Activated CD4-positive, alpha-beta T cell treated with anti-CD3 and anti-CD28 coated beads, Interleukin-2, Interleukin-6, amounts not matched to agents 100 ng/mL and 50 ng/mL, durations not matched to agents 16 hours and 8 hours (primary cell): ENCODE measurements around the gene SMARCAD1.
"Not testable (repeated sequence)": the region's sequence is repeated elsewhere in the genome, so short reads cannot be mapped to it uniquely, and the experiment has no call there.

Source experiments
- DNase-seq: peaks from one replicate; pipeline ENCODE4 v3.0.0-alpha.2; 2020

Gene SMARCAD1

DNA sequence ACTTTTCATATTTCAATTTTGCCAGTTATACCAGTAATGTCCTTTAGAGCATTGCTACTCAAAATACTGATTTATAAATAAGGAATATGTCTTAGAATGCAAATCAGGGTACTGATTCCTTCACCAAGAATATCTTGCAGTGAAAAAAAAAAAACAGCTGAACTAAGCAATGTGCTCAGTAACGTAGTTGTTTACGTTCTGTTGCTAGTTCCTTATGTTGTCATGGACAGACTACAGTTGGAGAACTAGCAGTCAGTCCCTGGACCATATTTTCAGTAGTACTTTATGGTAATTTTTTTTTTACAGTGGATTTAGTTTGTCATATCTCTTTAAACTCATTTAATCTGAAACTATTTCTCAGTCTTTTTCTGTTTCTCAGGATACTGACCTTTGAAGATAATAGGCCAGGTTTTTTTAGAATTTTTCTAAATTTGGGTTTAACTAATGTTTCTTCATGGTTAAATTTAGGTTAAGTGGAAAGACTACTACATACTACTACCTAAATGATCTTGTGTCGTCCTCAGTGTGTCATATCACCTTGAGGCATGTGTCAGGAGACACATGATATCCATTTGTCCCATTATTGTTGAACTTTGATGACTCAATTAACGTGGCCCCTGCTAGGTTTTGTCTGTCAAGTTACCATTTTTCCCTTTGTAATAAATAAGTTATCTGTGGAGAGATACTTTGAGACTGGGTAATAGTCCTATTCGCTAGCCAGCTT is 21.0 kb downstream of the SMARCAD1 start:
- no peak for DNase-seq

DNA sequence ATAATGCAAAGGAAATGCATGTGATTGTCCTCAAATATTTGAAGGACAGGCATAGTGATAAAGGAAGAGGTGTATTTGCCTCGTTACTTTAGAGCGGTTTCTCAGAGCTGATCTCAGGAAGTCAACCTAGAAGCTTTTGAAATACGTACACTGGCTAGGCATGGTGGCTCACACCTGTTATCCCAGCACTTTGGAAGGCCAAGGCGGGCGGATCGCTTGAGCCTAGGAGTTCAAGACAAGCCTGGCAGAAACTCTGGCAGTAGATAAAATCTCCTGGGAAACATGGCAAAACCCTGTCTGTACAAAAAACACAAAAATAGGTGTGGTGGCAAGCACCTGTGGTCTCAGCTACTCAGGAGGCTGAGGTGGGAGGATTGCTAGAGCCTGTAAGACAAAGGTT is 24.9 kb downstream of the SMARCAD1 start:
- DNase-seq = no peak

DNA sequence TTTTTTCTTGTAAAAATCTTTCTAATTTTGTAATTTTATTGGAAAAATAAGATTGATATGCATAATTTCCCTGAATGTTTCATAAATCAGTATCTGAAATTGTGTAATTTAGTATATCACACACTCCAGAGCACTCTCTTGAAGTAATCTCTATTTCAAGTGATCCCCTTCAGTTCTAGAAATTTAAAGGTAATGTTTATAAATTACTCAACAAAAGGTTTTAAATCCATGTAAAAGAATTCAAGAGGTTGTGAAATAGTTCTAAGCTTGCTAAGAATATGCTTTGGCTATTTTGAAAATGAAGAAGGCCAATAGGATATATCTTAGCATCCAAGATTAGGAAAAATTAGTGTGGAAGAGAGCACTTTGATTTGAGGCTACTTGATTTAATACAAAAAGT is 28.2 kb downstream of the SMARCAD1 start:
- no peak for DNase-seq

DNA sequence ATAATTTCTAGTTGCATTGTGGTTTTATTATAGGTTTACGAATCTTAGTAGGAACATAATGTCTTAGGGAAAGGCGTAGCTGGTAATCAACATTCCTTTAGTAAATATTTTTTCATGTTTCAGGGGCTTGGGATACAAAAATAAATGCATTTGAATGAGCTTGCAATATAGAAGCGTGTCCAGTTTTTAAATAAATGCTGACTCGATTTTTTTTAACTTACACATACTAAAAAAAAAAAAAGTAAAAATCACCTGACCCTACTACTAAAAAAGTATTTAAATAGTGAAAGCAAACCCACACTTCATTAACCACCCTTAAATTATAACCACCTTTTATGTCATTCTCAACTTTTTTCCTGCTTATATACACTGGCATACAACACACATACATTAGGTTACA is 29.6 kb downstream of the SMARCAD1 start:
- no peak for DNase-seq

DNA sequence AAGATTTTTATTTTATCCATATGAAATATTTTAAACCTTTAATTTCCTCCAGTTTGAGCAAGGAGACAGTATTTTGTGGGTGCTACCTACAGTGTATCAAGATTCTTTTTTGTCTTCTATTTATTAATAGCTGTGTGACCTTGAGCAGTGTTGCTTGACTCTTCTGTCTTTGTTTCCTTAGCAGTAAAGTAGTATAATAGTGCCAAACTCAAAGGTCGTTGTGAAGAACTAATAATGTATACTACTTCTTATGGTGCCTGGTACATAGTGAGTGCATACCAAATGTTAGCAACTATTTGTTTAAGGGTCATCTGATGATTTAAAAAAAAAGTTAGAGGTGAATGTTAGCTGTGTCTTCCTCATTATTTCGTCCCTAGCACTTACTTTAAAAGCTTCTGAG is 30.5 kb downstream of the SMARCAD1 start:
- no peak for DNase-seq

DNA sequence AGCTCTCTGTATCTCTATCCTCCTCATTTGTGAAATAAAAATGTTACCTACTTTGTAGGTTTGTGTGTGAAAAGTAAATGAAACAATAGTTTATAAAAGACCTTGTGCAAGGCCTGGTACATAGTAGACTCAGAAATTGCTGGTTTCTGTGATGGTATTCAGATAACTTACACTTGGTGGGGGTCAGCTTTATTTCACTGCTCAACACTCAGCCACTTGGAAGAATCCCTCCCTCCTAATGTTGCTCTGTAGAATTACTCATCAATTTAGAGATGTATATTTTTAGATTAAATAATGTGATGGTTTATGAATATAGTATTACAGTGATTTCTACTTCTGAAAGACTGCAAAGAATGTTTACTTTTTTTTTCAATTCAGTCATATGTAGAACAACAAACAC is 32.7 kb downstream of the SMARCAD1 start:
- no peak for DNase-seq

DNA sequence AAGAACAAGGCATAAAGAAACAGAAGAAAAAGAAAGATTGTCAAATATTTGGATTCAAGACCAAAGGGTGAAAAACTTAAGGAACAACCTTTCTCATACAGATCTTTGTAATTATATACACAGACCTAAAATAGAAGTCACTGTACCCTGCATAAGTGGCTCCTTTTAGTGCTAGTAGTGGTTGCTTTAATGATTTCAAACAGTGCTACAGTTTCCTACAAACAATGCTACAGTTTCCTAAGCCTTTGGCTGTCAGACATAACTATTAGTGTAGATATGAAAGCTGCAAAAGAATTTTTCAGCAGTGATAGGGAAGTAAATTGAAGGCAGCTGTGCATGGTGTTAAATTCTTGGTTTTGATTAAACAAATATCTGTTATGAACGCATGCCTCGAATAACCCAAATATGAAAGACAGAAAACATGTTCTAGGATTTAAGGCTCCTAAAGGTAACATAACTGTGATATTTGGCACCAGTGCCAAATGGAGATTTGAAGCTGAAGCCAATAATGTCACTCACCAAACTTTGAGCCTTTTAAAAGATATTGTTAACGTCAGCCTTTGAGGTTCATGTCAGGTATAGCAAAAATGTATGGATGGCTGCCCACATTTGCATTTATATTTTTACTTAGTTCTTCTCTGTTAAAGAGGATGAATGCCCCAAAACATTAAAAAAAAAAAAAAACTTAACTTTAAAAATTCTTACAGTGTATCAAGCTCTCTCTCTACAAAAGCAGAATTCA is 36.6 kb downstream of the SMARCAD1 start:
- no peak for DNase-seq

DNA sequence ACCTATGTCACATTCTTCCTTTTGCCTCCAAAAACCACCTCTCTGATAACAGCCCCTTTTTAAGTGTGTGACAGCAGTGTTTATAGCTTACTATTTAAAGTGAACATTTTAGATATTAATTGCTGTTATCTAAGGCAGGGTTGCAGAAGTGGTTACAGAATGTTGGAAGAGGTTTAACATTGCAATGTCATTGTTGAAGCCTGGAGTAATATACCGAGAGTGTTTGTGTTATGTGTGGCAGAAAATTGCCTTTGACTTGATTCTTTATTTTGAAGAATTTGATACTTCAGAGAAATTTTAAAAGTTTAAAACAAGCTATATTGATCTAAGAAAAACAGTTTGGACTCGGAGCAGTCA is 37.1 kb downstream of the SMARCAD1 start:
- DNase-seq = no peak

DNA sequence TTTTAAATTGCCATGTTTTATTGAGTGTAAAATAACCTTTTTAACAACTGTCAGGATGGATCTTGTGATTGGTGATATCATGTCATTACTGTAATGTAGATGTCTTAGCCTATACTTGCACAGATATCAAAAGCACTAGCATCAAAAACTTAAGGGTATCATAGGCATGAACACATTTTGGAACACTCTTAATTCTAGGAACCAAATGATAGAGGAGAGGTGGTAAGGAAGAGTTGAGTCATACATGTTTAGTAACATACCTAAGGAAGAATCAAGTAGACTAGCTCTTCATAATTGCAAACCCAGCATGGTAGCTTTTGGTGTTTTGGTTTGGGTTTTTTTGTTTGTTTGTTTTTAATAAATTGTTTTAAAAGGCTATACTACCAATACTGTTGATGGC is 43.4 kb downstream of the SMARCAD1 start:
- no peak for DNase-seq

DNA sequence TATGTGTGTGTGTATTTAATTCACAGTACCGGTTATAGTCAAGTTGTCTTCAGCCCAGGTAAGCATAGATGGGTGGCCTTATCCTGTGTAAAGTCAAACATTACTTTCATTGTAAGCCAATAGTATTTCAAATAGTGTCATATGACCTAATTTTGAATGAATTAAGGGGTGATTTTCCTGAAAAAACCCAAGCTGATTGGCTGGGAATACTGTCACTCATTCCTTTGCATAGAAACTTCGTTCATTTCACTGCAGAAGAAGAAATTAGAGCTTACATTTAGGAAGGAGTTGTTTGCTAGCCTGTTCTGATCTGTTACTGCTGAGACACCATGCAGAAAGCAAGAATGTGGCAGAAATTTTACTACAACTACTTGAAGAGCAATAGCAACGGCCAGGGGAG is 45.4 kb downstream of the SMARCAD1 start:
- no peak for DNase-seq

DNA sequence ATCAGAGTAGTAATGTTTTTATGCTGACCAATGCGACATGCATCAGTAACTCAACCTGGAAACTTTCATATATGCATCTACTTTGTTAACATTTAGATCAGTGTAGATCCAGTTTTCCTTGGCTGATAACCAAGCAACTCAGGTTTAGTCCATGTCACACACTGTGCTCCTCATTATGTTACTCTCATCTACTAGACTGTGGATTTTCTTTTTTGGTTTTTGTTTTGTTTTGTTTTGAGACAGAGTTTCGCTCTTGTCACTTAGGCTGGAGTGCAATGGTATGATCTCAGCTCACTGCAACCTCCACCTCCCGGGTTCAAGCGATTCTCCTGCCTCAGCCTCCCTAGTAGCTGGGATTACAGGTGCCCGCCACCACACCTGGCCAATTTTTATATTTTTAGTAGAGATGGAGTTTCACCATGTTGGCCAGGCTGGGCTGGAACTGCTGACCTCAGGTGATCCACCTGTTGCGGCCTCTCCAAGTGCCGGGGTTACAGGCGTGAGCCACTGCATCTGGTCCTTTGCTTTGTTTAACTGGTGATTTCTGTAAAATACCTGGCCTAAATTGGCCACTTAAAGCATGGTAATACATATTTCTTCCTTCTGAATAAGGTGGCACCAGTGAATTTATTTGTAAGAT is 48.6 kb downstream of the SMARCAD1 start:
- peak; percentile 14 for DNase-seq

DNA sequence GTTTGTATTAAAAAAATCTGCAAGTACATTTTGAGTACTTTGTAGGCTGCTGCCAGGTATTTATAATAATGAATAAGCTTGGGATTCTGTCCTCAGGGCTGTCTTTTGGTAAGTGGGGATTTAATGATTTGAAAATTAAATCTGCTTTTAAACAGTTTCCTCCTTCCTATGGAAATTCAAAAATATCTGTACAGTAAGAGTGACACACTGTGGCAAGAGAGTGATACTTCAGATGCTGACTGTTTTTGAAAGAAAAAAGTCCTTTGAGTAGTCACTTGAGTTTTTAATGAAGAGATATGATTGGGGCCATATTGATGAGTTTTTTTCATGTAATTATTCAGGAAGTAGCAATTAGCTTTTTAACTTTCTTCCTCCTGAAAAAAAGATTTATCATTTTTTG is 49.2 kb downstream of the SMARCAD1 start:
- peak; percentile 17 for DNase-seq

DNA sequence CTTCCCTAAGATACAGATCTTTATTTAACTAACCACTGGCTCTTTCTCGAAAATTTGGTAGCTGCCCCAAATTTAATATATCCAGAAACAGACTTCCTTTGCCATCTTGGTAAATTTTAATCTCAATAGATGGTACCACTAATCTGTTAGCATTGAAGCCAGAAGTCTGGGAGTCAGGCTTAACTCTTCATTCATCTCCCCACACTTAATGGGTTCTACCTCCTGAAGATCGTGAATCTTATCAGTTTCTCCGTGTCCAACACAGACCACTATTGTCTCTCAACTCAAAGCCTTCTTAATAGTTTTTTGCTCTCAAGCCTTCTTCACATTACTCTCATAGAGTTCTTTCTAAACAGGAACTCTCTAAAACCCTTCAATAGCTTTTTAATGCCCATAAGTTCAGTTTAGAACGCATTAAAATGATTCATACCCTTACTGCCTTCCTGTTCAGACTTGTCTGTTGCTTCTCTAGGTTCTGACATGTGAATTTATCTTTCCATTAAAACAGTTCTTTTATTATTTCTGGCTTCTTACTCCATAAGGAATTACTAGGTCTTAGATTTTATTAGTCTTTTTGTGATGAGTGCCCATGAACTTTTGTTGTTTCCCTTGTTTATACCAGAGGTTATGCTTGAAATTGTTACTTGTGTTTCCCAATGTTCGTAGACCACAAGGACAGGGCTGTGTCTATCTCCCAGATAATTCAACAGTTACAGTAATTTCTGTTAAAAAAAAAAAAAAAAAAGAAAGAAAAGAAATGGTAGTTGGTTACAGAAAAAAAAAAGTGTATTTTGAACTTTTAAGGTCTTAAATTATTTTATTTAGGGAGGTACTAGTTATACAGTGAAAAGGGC is 54.7 kb downstream of the SMARCAD1 start:
- DNase-seq = no peak

DNA sequence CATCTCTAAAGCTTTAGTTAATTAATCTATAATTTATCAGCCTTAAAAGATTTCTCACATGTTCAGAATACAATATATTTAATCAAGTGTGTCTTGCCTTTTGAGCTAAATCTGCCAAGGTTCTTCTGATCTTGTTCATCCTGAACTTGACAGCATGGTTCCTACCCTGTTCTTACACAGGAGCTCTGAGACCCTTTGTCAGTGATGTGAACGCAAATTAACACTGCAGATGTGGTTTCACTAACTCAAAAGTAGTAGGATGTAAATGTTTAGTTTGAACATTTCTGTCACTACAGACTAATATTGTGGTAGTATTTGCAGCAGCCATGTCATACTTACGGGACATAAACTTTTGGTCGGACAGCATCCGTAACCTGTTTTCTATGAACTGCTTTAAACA is 59.4 kb downstream of the SMARCAD1 start:
- no peak for DNase-seq

DNA sequence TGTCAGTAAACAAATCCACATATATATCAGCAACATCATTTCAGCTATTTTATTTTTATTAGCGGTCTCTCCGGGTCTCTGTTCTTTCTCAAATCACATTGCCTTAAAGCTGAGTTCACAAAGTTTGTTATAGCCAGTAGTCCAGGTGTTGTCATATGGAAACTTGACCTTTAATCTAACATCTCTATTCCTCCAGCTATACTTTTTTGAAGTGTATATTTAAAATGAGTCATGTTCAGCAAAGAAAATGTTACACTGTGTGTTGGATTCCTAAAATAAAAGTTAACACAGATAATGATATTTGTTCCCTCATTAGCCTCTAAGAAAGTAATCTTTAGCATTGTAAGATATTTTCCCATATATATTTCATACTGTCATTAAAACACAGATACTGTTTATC is 63.6 kb downstream of the SMARCAD1 start:
- no peak for DNase-seq

DNA sequence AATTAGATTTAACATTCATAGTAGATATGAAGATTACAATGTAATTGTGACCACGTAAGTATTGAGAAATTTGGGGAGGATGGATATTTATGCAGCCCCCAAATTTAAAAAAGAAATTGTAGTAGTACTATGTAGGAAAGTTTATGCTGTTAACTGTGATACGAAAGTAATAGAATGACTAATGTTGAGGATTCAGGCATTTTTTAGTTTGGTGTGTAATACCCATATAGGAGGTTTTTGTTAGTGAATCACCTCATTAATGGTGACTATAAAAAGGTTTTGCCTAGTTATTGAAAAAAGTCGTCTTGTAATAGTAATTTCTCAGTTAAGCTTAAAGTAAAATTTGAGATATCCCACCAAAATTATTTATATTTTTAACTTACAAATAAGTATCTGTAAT is 67.2 kb downstream of the SMARCAD1 start:
- DNase-seq = no peak

DNA sequence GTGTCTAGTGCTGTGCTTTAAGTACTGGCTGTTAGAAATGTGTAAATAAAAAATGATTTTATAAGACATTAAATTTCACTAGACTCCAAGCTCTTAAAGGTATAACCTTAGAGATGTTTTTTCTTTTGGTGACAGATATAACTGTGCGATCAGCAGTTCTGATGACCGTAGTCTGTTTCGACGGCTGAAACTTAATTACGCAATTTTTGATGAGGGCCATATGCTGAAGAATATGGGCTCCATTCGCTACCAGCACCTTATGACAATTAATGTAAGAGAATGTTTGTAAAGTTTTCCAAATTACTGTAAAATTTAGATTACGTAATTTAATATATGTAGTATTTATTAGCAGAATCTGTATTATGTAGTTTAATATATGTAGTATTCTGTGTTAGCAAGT is 68.5 kb downstream of the SMARCAD1 start:
- no peak for DNase-seq

DNA sequence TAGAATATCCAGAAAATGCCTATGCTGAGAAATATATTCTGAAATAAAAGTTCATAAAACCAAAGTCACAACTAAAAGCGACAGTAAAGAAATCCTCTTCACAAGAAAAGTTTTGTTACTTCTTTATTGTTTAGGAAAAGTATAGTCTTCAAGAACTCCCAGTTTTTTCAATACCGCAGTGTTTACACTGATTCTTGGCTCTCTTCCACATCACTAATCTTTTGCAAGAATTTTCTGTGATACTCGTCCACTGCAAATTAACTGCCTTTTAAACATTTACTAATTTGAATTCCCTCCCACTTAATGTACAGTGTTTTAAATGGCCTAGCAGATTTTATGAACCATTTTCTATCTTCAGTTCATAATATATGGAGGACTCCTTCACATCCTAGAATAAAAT is 69.9 kb downstream of the SMARCAD1 start:
- no peak for DNase-seq

DNA sequence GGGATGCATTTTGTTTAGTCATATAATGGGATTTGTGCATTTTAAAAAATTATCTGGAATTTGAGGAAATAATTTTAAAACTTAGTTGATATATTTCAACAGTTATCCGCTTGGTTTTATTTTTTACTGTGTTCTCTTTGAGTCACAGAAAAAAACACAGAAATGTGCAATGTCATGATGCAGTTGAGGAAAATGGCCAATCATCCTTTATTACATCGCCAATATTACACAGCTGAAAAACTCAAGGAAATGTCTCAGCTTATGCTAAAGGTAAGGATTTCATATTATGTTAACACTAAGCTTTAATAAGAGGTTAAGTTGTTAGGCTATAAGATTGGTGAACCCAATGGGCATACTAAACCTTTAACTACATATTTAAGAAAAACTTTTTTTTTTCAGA is 71.1 kb downstream of the SMARCAD1 start:
- no peak for DNase-seq

DNA sequence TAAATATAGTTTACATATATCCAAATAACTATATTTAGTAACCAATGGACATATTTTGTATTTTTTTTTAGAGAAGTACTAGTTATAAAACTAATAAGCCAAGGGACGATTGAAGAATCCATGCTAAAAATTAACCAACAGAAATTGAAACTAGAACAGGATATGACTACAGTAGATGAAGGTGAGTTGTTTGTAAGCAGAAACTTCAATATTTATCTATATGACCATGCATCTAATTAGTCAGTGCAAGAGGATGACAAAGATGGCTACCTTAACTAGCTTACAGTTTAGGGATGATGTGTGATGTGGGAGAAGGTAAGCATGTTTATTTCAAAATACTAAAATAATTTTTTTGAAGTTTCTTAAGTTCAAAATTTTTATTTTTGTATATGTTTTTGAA is 77.2 kb downstream of the SMARCAD1 start:
- peak; percentile 13 for DNase-seq

DNA sequence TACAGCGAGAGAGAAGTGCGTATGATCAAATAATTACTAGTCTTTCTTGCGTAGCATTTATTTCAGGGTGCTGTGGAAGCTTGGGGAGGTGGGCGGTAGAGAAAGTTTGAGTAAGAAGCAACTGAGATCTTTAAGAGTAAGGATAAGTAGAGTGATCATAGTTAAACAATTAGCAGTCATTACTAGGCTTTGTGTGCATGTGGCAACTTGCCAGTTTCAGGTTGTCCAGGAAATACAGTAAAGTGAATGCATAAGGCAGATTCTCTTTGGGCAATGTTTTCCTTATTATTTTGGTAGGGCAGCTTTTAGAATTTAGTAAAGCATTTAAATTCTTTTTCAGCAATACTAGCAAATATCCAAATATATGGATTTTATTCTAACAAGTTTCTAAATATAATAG is 78.0 kb downstream of the SMARCAD1 start:
- no peak for DNase-seq

DNA sequence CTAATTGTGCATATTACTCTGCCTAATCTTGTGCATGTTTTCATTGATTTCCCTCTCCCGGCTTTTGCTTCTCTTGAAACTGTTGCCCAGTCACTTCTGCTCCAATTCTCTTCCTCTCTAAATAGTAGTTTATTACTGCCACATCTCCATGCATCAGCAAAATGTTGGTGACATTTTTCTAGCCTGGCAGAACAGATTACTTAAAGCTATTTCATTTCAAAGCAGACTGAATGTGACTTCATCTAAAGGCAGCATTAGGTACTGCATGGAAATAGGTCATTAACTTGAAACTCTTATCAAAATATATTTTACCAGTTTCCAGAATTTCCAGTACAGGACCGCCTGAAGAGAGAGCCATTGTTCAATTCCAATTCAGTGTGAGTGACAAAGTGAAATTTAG is 82.6 kb downstream of the SMARCAD1 start:
- no peak for DNase-seq

DNA sequence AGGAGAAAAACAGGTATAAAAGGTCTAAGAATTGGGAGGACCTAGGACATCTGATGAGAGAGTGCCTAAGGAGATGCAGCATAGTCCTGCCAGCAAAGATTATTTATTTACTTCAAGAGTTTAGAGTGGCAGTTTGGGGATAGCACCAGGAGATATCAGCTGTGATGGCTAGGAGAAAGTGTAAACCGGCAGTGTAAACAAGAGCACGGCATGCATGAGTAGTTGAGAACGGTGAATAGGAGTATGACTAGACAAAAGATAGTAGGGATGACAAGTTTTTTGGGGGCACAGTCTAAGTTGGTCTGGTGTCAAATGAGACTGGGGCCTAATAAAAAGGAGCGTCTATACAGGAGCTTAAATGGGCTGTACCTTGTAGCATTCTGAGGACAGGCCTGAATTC is 86.3 kb downstream of the SMARCAD1 start:
- not testable (repeated sequence) for DNase-seq
